ENCODE data around the gene PARM1. TPM values are rescaled to one million over a fixed set of nuclear protein-coding genes. Genes with fewer than 3 reads are reported as not detected.

The PARM1 gene, protein sequence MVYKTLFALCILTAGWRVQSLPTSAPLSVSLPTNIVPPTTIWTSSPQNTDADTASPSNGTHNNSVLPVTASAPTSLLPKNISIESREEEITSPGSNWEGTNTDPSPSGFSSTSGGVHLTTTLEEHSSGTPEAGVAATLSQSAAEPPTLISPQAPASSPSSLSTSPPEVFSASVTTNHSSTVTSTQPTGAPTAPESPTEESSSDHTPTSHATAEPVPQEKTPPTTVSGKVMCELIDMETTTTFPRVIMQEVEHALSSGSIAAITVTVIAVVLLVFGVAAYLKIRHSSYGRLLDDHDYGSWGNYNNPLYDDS
- polyA plus RNA-seq = 6.5 and 9.5 TPM in 2 replicates

DNA sequence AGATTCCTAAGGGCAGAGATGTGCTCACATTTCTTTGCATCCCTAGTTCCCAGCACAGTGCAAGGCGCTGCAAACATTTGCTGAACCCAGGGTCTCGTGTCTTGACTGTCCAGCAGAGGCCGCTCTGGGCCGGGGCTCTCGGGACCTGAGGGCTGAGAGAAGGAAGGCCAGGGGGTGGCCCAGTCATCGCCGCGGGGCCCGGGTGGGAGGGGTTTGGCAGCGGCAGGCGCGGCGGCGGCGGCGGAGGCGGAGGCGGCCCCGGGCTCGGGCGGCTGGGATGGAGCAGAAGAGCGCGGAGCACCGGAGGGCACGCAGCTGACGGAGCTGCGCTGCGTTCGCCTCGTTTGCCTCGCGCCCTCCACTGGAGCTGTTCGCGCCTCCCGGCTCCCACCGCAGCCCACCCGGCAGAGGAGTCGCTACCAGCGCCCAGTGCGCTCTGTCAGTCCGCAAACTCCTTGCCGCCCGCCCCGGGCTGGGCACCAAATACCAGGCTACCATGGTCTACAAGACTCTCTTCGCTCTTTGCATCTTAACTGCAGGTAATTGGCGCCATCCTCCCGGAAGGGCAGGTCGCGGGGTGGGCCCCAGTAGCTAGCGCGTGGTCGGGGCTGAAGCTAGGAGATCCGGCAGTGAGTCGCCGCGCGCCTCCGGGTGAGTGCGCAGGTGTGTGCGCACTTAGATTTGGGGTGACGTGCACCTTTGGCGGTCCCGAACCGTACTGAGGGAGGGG lies at the start of gene PARM1:
PARM1 (plus strand) TSS at position 285 of the 730 bp plus-strand sequence; CDS start at position 497, 212 bp downstream.

Other genes with a start within 250 kb of the PARM1 start
- gene BTC, start 138.6 kb upstream of the PARM1 start, polyA plus RNA-seq = 0.97 TPM in 1 of 2 replicates, not detected in the other